ENCODE results near the gene MALAT1. TPM values are rescaled to one million over a fixed set of nuclear protein-coding genes. Genes with fewer than 3 reads are reported as not detected.

Gene MALAT1
- total and polyA plus RNA-seq, 2 of the 13 experiments (the other 11 are each of a cell fraction or from before 2014, with no cell fraction given) = 143 to 1,237 TPM

DNA sequence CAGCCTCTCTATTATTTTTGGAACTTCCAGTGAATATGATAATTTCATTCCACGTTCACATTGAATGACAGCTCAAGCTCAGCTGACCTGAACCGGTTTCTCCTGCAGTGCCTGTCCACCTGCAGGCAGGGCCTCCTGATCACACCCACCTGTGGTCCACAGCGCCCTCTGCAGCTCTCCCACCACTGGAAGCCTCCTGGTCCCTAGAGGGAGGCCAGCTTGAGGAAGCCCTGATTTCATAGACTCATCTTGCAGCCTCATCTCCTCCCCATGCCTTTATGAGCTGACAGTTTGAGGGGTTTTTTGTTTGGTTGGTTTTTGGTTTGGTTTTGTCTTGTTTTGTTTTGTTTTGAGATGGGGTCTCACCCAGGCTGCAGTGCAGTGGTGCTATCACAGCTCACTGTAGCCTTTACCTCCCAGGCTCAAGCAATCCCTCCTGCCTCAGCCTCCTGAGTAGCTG is 29.9 kb upstream of the MALAT1 start (continued):
- TF ChIP-seq ZSCAN21 (CRISPR knock-in tag; IDR thresholded peaks at IDR 0.05; ENCODE audit: borderline replicate concordance) = peak; percentile 35; the same call in 1 of the 2 replicates
- TF ChIP-seq, protein P1, sequence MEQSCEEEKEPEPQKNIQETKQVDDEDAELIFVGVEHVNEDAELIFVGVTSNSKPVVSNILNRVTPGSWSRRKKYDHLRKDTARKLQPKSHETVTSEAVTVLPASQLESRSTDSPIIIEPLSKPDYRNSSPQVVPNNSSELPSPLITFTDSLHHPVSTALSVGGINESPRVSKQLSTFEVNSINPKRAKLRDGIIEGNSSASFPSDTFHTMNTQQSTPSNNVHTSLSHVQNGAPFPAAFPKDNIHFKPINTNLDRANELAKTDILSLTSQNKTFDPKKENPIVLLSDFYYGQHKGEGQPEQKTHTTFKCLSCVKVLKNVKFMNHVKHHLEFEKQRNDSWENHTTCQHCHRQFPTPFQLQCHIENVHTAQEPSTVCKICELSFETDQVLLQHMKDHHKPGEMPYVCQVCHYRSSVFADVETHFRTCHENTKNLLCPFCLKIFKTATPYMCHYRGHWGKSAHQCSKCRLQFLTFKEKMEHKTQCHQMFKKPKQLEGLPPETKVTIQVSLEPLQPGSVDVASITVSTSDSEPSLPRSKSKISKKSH (CRISPR knock-in tag; IDR thresholded peaks at IDR 0.05; ENCODE audit: borderline replicate concordance) = no peak
- TF ChIP-seq, protein P2, sequence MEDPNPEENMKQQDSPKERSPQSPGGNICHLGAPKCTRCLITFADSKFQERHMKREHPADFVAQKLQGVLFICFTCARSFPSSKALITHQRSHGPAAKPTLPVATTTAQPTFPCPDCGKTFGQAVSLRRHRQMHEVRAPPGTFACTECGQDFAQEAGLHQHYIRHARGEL (CRISPR knock-in tag; IDR thresholded peaks at IDR 0.05) = no peak
- no peak for TF ChIP-seq ZNF354B (CRISPR knock-in tag; IDR thresholded peaks at IDR 0.05)
- TF ChIP-seq, protein P3, sequence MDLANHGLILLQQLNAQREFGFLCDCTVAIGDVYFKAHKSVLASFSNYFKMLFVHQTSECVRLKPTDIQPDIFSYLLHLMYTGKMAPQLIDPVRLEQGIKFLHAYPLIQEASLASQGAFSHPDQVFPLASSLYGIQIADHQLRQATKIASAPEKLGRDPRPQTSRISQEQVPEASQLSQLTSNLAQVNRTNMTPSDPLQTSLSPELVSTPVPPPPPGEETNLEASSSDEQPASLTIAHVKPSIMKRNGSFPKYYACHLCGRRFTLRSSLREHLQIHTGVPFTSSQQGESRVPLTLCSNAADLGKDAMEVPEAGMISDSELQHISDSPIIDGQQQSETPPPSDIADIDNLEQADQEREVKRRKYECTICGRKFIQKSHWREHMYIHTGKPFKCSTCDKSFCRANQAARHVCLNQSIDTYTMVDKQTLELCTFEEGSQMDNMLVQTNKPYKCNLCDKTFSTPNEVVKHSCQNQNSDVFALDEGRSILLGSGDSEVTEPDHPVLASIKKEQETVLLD (CRISPR knock-in tag; IDR thresholded peaks at IDR 0.05; ENCODE audit: low read depth) = no peak
- no peak for TF ChIP-seq SNRNP70 (IDR thresholded peaks at IDR 0.05; ENCODE audit: low read depth, low read length)
- no peak for TF ChIP-seq ZNF225 (CRISPR knock-in tag; IDR thresholded peaks at IDR 0.05)
- TF ChIP-seq, protein P4, sequence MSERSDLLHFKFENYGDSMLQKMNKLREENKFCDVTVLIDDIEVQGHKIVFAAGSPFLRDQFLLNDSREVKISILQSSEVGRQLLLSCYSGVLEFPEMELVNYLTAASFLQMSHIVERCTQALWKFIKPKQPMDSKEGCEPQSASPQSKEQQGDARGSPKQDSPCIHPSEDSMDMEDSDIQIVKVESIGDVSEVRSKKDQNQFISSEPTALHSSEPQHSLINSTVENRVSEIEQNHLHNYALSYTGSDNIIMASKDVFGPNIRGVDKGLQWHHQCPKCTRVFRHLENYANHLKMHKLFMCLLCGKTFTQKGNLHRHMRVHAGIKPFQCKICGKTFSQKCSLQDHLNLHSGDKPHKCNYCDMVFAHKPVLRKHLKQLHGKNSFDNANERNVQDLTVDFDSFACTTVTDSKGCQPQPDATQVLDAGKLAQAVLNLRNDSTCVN (CRISPR knock-in tag; IDR thresholded peaks at IDR 0.05; ENCODE audit: borderline replicate concordance) = no peak
- TF ChIP-seq, protein P5, sequence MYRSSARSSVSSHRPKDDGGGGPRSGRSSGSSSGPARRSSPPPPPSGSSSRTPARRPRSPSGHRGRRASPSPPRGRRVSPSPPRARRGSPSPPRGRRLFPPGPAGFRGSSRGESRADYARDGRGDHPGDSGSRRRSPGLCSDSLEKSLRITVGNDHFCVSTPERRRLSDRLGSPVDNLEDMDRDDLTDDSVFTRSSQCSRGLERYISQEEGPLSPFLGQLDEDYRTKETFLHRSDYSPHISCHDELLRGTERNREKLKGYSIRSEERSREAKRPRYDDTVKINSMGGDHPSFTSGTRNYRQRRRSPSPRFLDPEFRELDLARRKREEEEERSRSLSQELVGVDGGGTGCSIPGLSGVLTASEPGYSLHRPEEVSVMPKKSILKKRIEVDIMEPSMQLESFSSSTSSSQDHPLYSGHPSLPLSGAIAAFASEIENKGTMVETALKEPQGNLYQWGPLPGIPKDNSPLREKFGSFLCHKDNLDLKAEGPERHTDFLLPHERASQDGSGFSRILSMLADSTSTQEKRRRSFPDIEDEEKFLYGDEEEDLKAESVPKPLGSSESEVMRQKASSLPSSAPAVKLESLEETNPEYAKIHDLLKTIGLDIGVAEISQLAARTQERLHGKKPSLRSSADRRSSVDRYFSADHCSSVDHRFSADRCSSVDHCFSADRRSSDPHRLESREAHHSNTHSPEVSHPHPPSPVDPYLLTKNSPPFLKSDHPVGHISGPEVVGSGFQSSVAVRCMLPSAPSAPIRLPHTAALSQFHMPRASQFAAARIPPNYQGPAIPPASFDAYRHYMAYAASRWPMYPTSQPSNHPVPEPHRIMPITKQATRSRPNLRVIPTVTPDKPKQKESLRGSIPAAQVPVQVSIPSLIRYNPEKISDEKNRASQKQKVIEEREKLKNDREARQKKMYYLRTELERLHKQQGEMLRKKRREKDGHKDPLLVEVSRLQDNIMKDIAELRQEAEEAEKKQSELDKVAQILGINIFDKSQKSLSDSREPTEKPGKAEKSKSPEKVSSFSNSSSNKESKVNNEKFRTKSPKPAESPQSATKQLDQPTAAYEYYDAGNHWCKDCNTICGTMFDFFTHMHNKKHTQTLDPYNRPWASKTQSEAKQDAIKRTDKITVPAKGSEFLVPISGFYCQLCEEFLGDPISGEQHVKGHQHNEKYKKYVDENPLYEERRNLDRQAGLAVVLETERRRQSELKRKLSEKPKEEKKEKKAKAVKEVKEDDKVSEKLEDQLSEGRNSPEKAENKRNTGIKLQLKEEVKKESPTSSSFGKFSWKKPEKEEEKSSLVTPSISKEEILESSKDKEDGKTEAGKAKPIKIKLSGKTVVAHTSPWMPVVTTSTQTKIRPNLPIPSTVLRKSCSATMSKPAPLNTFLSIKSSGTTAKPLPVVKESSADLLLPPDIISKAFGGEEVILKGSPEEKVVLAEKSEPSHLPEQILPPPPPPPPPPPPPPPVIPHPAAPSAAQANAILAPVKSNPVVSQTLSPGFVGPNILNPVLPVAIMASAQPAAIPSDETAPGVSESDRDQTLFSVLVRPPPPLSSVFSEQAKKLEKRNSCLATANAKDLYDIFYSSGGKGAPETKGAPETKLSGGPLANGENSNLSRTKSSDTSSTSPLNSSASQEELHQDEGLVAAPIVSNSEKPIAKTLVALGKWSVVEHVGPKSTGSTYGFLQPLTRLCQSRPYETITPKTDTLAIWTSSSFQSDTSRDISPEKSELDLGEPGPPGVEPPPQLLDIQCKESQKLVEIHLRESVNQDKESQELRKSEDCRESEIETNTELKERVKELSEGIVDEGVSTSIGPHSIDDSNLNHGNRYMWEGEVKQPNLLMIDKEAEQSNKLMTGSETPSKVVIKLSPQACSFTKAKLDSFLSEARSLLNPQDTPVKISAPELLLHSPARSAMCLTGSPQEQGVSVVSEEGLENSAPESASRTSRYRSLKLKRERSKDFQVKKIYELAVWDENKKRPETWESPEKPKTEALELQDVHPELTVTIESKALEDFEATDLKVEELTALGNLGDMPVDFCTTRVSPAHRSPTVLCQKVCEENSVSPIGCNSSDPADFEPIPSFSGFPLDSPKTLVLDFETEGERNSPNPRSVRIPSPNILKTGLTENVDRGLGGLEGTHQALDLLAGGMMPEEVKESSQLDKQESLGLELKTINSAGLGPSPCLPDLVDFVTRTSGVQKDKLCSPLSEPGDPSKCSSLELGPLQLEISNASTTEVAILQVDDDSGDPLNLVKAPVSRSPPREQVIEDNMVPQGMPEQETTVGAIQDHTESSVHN (CRISPR knock-in tag; IDR thresholded peaks at IDR 0.05) = no peak
- TF ChIP-seq, protein P6, sequence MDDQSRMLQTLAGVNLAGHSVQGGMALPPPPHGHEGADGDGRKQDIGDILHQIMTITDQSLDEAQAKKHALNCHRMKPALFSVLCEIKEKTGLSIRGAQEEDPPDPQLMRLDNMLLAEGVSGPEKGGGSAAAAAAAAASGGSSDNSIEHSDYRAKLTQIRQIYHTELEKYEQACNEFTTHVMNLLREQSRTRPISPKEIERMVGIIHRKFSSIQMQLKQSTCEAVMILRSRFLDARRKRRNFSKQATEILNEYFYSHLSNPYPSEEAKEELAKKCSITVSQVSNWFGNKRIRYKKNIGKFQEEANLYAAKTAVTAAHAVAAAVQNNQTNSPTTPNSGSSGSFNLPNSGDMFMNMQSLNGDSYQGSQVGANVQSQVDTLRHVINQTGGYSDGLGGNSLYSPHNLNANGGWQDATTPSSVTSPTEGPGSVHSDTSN (CRISPR knock-in tag; IDR thresholded peaks at IDR 0.05; ENCODE audit: borderline replicate concordance) = no peak
- TF ChIP-seq GPN1 (CRISPR knock-in tag; IDR thresholded peaks at IDR 0.05; ENCODE audit: borderline replicate concordance) = no peak
- no peak for TF ChIP-seq TEAD2 (CRISPR knock-in tag; IDR thresholded peaks at IDR 0.05)
- TF ChIP-seq ADNP (CRISPR knock-in tag; IDR thresholded peaks at IDR 0.05) = no peak
- TF ChIP-seq ETV6 (CRISPR knock-in tag; conservative IDR thresholded peaks at IDR 0.05) = no peak
- no peak for TF ChIP-seq NAIF1 (CRISPR knock-in tag; IDR thresholded peaks at IDR 0.05; ENCODE audit: borderline replicate concordance)

All from HepG2 (cell line).